ENCODE measurements around the gene HOXA1.
A peak's percentile ranks its signal among the peaks of the same experiment; 100 is the strongest.

The HOXA1 gene

DNA sequence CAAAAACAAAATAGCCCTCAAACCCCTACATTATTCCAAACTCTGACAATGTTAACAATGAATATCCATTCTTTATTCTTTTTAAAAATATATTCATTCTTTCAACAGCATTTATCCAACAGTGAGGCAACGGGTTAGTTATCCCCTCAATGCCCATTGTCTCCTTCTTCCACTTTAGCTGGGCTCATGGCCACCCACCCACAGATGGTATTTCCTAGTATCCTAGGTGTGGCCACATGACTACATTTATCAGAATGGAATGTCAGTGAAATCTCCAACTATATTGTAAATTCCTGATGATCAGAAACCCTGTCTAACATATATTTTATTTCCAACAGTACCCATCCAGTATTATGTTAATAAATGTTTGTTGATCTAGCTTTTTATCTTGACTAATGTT lies 13.6 kb downstream of the HOXA1 start:
- Histone ChIP-seq H3K9me3 (ENCODE audit: control insufficient read depth, insufficient read depth, low read depth, low read length) (no peaks in the 10 kb centered on the region), H3K4me1 (ENCODE audit: control insufficient read depth, insufficient read depth, low read length) (peaks cover 2% of the 10 kb centered on the region; the same call in 1 of the 2 replicates), H3K27ac (ENCODE audit: extremely low read depth, low read depth, low read length) (no peak overlapping the region), H3K4me3 (ENCODE audit: low read depth, low read length) (no peak overlapping the region), H3K36me3 (ENCODE audit: control insufficient read depth in 2 of 2, insufficient read depth in 1 of 2, low read length in 2 of 2) (no peaks in the 10 kb centered on the region)
- ChIA-PET CTCF (interaction anchor here (1.2 kb wide), 1 partner anchor 62 kb away, joined by 3 read pairs; the partner anchor contains the start of gene HOXA5), POLR2A (no interaction called here)
- TF ChIP-seq ZNF214 (tag by site-specific recombination; IDR thresholded peaks at IDR 0.05; ENCODE audit: borderline replicate concordance) (no peak), ZNF138 (tag by site-specific recombination; IDR thresholded peaks at IDR 0.05; ENCODE audit: borderline replicate concordance) (no peak), ZNF501 (tag by site-specific recombination; IDR thresholded peaks at IDR 0.05) (no peak)
- TF ChIP-seq, protein P1, sequence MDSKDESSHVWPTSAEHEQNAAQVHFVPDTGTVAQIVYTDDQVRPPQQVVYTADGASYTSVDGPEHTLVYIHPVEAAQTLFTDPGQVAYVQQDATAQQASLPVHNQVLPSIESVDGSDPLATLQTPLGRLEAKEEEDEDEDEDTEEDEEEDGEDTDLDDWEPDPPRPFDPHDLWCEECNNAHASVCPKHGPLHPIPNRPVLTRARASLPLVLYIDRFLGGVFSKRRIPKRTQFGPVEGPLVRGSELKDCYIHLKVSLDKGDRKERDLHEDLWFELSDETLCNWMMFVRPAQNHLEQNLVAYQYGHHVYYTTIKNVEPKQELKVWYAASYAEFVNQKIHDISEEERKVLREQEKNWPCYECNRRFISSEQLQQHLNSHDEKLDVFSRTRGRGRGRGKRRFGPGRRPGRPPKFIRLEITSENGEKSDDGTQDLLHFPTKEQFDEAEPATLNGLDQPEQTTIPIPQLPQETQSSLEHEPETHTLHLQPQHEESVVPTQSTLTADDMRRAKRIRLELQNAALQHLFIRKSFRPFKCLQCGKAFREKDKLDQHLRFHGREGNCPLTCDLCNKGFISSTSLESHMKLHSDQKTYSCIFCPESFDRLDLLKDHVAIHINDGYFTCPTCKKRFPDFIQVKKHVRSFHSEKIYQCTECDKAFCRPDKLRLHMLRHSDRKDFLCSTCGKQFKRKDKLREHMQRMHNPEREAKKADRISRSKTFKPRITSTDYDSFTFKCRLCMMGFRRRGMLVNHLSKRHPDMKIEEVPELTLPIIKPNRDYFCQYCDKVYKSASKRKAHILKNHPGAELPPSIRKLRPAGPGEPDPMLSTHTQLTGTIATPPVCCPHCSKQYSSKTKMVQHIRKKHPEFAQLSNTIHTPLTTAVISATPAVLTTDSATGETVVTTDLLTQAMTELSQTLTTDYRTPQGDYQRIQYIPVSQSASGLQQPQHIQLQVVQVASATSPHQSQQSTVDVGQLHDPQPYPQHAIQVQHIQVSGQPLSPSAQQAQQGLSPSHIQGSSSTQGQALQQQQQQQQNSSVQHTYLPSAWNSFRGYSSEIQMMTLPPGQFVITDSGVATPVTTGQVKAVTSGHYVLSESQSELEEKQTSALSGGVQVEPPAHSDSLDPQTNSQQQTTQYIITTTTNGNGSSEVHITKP (tag by site-specific recombination; IDR thresholded peaks at IDR 0.05), result 0 out of 2 replicates have a peak, but pooled peaks have one; percentile 19

DNA sequence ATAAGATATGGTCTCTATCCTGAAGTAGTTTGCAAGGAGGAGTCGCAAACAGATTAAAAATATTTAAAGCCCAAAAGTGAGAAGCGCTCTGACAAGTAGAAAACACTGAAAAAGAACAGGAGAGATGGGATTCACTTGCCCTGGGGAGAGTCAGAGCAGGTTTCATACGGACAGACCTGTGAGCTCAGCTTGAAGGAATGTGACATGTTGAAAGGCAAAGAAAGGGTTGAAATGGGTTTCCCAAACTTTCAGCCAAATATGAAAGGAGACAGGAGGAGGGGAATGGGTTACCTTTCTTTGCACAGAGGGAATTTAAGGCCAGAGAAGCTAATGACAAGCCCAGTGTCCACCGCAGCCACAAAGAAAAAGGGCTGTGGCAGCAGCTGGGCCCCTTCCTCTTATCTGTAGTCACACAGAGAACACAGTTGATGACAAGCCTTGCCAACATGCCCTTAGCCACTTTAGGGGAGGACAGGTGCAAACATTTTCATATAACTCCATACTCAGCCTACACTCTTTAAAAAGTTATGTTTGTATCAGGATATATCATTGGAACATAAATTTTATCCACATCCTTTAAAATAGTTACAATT lies 14.9 kb downstream of the HOXA1 start:
- TF ChIP-seq ZNF660 (tag by site-specific recombination; IDR thresholded peaks at IDR 0.05) (no peak), SP2 (tag by site-specific recombination; IDR thresholded peaks at IDR 0.05) (no peak), ZNF433 (tag by site-specific recombination; IDR thresholded peaks at IDR 0.05; ENCODE audit: low read depth) (no peak), TCF7L2 (IDR thresholded peaks at IDR 0.05; ENCODE audit: borderline replicate concordance, low read depth, low read length) (no peak), ZNF677 (tag by site-specific recombination; IDR thresholded peaks at IDR 0.05) (no peak), REPIN1 (tag by site-specific recombination; IDR thresholded peaks at IDR 0.05; ENCODE audit: low read depth) (no peak), ZNF707 (tag by site-specific recombination; IDR thresholded peaks at IDR 0.05) (no peak), PRDM1 (tag by site-specific recombination; IDR thresholded peaks at IDR 0.05) (peak; percentile 96), ZBTB20 (tag by site-specific recombination; IDR thresholded peaks at IDR 0.05) (no peak), TRIM28 (IDR thresholded peaks at IDR 0.05; ENCODE audit: borderline replicate concordance, low read length) (0 out of 2 replicates have a peak, but pooled peaks have one; percentile 12), ZNF23 (tag by site-specific recombination; IDR thresholded peaks at IDR 0.05; ENCODE audit: borderline replicate concordance) (no peak), ZBTB17 (tag by site-specific recombination; IDR thresholded peaks at IDR 0.05) (peak; percentile 53; the same call in 1 of the 2 replicates)
- TF ChIP-seq, protein P1 (tag by site-specific recombination; IDR thresholded peaks at IDR 0.05), result peak; percentile 78
- TF ChIP-seq, protein P2, sequence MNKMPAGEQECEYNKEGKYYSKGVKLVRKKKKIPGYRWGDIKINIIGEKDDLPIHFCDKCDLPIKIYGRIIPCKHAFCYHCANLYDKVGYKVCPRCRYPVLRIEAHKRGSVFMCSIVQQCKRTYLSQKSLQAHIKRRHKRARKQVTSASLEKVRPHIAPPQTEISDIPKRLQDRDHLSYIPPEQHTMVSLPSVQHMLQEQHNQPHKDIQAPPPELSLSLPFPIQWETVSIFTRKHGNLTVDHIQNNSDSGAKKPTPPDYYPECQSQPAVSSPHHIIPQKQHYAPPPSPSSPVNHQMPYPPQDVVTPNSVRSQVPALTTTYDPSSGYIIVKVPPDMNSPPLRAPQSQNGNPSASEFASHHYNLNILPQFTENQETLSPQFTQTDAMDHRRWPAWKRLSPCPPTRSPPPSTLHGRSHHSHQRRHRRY (tag by site-specific recombination; IDR thresholded peaks at IDR 0.05), result no peak
- TF ChIP-seq, protein P3, sequence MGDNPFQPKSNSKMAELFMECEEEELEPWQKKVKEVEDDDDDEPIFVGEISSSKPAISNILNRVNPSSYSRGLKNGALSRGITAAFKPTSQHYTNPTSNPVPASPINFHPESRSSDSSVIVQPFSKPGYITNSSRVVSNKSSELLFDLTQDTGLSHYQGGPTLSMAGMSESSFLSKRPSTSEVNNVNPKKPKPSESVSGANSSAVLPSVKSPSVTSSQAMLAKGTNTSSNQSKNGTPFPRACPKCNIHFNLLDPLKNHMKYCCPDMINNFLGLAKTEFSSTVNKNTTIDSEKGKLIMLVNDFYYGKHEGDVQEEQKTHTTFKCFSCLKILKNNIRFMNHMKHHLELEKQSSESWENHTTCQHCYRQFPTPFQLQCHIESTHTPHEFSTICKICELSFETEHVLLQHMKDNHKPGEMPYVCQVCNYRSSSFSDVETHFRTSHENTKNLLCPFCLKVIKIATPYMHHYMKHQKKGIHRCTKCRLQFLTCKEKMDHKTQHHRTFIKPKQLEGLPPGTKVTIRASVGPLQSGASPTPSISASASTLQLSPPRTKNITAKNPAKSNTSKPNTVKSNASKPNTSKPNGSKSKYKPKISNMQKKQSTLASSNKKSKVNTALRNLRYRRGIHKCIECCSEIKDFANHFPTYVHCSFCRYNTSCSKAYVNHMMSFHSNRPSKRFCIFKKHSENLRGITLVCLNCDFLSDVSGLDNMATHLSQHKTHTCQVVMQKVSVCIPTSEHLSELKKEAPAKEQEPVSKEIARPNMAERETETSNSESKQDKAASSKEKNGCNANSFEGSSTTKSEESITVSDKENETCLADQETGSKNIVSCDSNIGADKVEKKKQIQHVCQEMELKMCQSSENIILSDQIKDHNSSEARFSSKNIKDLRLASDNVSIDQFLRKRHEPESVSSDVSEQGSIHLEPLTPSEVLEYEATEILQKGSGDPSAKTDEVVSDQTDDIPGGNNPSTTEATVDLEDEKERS (tag by site-specific recombination; IDR thresholded peaks at IDR 0.05), result no peak
- TF ChIP-seq, protein P4, sequence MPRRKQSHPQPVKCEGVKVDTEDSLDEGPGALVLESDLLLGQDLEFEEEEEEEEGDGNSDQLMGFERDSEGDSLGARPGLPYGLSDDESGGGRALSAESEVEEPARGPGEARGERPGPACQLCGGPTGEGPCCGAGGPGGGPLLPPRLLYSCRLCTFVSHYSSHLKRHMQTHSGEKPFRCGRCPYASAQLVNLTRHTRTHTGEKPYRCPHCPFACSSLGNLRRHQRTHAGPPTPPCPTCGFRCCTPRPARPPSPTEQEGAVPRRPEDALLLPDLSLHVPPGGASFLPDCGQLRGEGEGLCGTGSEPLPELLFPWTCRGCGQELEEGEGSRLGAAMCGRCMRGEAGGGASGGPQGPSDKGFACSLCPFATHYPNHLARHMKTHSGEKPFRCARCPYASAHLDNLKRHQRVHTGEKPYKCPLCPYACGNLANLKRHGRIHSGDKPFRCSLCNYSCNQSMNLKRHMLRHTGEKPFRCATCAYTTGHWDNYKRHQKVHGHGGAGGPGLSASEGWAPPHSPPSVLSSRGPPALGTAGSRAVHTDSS (tag by site-specific recombination; IDR thresholded peaks at IDR 0.05), result no peak
- Histone ChIP-seq H3K36me3 (ENCODE audit: control insufficient read depth in 2 of 2, insufficient read depth in 1 of 2, low read length in 2 of 2) (no peaks in the 10 kb centered on the region), H3K4me1 (ENCODE audit: control insufficient read depth, insufficient read depth, low read length) (peaks cover 2% of the 10 kb centered on the region; the same call in 1 of the 2 replicates), H3K4me3 (ENCODE audit: low read depth, low read length) (no peak overlapping the region), H3K27ac (ENCODE audit: extremely low read depth, low read depth, low read length) (no peak overlapping the region), H3K9me3 (ENCODE audit: control insufficient read depth, insufficient read depth, low read depth, low read length) (no peaks in the 10 kb centered on the region)
- ChIA-PET POLR2A (interaction anchor here (1.6 kb wide), 1 partner anchor 10 kb away, joined by 4 read pairs; no protein-coding TSS in a partner anchor), CTCF (no interaction called here)

Data from HEK293 (cell line).